Non-pigmented ciliary epithelial cell (primary cell): ENCODE measurements around the gene CMYA5.
"Not testable (repeated sequence)": the region's sequence is repeated elsewhere in the genome, so short reads cannot be mapped to it uniquely, and the experiment has no call there.

Experiments used
- DNase-seq: peaks from one replicate; pipeline ENCODE4 v3.0.0-alpha.2; 2010; ENCODE audit warnings: low read depth

Gene CMYA5

DNA sequence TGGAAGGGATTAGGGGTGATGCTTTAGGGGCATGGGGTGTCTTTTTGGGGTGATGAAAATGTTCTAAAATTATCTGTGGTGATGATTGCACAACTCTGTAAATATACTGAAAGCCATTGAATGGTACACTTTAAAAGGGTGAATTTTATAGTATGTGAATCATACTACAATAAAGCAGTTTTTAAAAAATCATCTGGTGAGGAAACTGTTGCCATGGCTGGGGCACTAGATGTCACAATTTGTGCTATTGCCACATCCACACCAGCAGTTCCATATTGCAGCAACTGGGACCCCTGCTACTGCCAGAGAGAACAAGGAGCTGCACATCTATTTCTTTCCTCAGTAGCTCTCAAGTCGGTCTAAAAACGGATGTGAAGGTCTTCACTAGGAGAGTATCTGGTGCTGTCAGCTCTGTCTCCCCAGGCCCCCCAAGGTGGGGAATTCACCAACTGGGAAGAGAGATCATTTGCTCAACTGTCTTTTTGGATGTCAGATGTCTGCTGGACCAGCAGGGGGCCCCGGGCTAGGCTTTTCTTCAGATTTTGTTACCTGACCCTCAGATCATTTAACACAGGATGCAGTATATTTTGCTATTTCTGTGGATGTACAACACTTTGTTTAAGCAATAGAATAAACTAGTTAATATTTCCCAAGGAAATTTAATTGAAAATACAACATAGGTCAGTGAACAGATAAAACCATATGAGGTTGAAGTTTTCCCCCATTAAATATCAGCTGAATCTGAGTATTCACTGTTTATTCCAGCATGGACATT is 13.2 kb downstream of the CMYA5 start:
- DNase-seq = no peak

GRCh38 chr5:79703381-79703645 is 13.7 kb downstream of the CMYA5 start:
- no peak for DNase-seq

- no peak for DNase-seq
These were observed 14.9 kb downstream of the CMYA5 start for GRCh38 chr5:79704553-79704952.

- DNase-seq = no peak
These were observed 16.0 kb downstream of the CMYA5 start for GRCh38 chr5:79705632-79706031.

- DNase-seq = not testable (repeated sequence)
These were observed 16.7 kb downstream of the CMYA5 start for GRCh38 chr5:79706317-79706716.

DNA sequence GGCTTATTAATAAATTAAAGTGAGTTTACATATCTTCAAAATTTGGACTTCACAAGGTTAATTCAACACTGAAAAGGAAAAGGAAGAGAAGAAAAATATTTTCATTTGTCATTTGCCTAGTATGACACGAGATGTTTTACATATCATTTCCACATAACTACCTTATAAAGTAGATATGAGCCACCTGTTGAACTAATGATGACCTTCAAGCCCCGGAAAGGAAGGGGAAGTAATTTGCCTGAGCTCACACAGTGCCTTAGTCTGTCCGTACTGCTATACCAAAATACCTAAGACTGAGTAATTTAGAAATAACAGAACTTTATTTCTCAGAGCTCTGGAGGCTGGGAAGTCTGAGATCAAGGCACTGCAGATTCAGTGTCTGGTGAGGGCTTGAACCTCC is 17.9 kb downstream of the CMYA5 start:
- DNase-seq = no peak

- DNase-seq = no peak
These were observed 23.1 kb downstream of the CMYA5 start for GRCh38 chr5:79712741-79713140.

DNA sequence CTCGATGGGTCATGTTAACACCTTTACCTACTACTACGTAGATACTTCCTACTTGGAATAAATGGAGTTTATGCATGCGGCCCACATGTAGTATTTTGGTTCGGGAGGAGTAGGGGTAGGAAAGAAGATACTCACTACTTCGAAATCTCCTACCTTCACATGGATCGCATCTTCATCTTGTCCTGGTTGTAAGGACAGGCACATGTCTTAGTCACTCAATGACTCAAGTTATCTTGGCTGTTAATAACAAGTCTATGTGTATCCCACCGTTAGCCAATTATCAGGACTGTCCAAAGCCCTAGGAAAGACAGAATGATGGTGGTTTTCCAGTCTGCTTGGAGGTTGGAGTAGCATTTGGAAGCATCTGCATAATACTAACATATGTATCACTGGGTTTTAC is 24.1 kb downstream of the CMYA5 start:
- DNase-seq = no peak

DNA sequence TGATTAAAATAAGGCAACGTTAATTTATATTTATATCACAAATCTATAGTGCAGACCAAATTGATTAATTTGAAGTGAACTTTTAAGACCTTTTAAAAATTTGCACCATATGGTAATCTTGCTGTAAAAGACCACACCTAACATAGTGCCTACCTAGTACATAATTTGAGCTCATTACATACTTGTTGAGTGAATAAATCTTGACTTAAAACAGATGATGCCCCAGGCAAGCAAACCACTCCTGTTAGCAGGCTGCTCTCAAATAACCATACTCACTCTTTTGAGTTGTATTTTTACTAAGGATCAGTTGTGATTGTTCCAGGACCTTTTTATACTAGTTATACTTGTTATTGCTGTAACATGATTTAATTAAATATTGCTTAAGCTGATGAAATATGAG is 27.2 kb downstream of the CMYA5 start:
- no peak for DNase-seq

DNA sequence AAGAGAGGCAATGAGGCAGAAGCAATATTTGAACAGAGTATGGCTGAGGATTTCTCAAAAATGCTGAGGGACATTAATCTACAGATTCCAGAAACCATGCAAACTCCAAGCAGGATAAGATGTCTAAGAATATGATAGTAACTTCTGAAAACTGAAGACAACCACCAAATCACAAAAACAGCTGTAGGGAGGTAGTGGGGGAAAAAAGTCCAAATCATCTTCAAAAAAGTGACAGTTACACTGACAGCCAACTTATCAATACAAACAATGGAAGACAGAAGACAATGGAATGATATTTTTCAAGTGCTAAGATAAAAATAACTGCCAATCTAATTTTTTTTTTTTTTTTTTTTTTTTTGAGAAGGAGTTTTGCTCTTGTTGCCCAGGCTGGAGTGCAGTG is 30.5 kb downstream of the CMYA5 start:
- no peak for DNase-seq

GRCh38 chr5:79727451-79728355 is 38.1 kb downstream of the CMYA5 start:
- no peak for DNase-seq

- no peak for DNase-seq
These were observed 38.8 kb downstream of the CMYA5 start for GRCh38 chr5:79728396-79728795.

GRCh38 chr5:79729679-79730078 is 40.0 kb downstream of the CMYA5 start:
- no peak for DNase-seq

GRCh38 chr5:79730564-79730963 is 40.9 kb downstream of the CMYA5 start:
- DNase-seq = no peak

- DNase-seq = no peak
These were observed 42.1 kb downstream of the CMYA5 start for GRCh38 chr5:79731775-79732174.

DNA sequence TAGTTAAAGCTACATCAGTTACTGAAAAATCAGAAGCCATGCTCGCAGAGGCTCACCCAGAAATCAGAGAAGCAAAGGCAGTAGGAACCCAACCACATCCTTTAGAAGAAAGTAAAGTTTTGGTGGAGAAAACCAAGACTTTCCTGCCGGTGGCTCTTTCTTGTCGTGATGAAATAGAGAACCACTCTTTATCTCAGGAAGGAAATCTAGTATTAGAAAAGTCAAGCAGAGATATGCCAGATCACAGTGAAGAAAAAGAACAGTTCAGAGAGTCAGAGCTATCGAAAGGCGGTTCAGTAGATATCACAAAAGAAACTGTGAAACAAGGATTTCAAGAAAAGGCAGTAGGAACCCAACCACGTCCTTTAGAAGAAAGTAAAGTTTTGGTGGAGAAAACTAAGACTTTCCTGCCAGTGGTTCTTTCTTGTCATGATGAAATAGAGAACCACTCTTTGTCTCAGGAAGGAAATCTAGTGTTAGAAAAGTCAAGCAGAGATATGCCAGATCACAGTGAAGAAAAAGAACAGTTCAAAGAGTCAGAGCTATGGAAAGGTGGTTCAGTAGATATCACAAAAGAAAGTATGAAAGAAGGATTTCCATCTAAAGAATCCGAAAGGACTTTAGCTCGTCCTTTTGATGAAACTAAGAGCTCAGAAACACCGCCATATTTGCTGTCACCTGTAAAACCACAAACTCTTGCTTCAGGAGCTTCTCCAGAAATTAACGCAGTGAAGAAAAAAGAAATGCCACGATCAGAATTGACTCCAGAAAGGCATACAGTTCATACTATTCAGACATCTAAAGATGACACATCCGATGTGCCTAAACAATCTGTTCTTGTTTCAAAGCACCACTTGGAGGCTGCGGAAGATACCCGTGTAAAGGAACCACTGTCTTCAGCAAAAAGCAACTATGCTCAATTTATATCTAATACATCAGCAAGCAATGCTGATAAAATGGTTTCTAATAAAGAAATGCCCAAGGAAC is 47.2 kb downstream of the CMYA5 start:
- no peak for DNase-seq

DNA sequence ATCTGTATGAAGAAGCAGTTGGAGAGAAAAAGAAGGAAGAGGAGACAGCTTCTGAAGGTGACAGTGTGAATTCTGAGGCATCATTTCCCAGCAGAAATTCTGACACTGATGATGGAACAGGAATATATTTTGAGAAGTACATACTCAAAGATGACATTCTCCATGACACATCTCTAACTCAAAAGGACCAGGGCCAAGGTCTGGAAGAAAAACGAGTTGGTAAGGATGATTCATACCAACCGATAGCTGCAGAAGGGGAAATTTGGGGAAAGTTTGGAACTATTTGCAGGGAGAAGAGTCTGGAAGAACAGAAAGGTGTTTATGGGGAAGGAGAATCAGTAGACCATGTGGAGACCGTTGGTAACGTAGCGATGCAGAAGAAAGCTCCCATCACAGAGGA is 48.7 kb downstream of the CMYA5 start:
- DNase-seq = no peak

- no peak for DNase-seq
These were observed 53.0 kb downstream of the CMYA5 start for GRCh38 chr5:79742549-79743136.

DNA sequence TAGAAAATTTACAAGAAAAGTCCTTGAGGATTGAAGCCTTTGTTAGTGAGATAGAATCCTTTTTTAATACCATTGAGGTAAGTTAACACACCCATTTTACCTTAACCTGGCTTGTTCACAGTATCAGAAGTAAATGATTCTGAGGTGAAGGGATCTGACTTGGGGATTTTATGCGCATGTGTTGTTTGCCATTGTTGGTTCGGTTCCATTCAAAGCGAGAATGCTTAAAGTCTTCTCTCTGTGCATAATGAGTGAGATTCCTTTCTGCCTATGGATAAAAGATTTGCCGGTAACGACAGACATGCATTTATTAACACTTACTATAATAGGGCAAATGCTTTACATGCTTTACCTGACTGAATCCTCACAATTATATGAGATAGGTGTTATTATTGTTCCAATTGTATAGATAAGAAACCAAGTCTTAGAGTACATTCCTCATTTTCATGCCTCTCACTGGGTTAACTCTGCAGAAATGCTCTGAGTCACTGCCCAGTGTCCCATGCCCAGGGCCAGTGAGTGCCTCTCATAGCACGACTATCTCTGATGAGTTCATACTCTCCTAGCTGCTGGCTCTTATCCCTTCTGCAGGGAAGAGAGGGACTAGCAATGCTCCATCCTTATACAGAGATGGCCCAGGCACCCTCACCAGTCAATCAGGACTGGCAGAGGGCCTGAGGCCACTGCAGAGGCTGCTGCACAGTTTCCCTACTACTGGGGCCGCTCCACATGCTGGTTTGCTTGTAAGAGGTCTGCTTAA is 54.4 kb downstream of the CMYA5 start:
- no peak for DNase-seq

DNA sequence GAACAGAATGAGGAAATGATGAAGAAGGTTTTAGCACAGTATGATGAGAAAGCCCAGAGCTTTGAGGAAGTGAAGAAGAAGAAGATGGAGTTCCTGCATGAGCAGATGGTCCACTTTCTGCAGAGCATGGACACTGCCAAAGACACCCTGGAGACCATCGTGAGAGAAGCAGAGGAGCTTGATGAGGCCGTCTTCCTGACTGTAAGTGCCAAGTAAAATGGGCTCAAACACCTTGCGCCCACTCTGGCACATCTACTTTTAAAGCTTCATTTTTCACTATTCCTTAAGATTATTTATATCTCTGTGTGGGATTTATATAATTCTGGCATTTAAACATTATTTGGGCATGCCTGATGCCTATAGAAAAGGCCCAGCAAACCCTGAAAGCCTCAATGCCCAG is 55.6 kb downstream of the CMYA5 start:
- DNase-seq = no peak
